ENCODE measurements around the gene DNAI2.
"Not testable (repeated sequence)": the region's sequence is repeated elsewhere in the genome, so short reads cannot be mapped to it uniquely, and the experiment has no call there.

DNAI2 gene

DNA sequence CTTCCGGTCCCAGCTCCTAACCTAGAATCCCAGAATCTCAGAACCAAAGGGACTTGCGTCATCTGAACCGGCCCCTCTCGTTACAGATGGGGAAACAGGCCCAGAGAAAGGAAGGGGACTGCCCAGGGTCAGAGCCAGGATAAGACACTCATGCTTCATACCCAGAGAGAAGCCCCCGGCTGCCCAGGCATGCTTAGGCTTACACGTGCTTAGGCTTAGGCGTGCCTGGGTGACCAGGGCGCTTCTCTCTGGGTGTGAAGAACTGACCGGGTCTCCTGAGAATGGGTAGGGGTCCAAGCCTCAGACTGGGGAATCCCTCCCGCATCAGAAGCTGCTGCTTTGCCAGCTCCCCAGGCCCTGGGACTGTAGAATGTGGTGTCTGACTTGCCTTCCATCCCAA, 29.9 kb upstream of the DNAI2 start:
- no peak for DNase-seq
- intact Hi-C loops (cut with DNase I): no loop called here

DNA sequence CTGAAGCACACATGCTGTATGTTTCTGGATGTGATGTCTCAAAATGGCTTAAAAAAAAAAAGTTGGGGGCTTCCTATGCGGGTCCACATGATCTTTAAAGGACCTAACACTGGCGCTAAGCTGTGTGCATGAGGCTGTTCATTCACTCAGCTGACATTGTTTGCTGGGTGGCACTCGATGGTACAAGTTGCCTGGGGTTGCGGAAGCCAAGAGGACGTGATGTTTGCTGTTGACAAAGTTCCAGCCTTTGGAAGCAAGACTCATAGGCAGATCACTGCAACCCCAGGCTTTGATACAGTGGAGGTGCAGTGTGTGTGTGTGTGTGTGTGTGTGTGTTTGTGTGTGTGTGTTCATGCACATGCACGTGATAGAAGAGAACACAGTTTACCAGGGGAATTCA, 29.5 kb upstream of the DNAI2 start:
- DNase-seq: peak in 8 of 10 donors; percentile 49 to 94 (median 66)
- intact Hi-C loops (cut with DNase I): no loop called here

DNA sequence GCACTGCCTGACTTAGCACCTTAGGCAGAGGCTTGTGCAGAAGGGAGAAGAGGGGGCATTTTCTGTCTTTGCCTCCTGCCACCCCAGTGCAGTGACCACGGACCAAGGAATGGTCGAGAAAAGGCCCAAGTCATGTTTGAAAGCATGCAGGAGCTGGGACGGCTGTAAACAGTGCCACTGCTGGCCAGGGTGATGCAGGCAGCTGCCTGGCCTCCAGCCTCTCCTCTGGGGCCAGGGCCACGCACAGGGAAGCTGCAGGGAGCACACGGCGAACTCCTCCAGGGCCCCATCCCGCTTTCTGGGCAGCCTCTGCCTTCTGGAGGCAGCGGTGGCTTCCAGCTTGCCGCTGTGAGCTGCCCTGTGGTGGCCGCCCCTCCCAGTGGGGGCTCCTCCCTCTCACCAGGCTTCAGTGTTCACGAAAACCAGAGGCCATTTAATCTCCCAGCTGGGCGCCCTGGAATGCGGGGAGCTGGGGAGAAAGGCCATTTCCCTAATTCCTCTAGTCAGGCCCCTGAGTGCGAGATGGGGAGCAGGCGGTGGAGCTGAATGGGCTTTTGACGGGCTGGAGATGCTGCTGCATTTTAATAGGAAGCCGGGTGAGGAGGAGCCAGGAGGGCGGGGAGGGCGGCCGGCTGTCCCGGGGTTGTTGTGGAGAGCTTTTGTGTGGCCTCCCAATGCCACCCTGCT, 28.7 kb upstream of the DNAI2 start:
- intact Hi-C loops (cut with DNase I): loop anchor here (1.0 kb wide), 1 partner anchor 35 kb away; no protein-coding TSS in a partner anchor
- peak; percentile 83 to 99 (median 89) for DNase-seq

DNA sequence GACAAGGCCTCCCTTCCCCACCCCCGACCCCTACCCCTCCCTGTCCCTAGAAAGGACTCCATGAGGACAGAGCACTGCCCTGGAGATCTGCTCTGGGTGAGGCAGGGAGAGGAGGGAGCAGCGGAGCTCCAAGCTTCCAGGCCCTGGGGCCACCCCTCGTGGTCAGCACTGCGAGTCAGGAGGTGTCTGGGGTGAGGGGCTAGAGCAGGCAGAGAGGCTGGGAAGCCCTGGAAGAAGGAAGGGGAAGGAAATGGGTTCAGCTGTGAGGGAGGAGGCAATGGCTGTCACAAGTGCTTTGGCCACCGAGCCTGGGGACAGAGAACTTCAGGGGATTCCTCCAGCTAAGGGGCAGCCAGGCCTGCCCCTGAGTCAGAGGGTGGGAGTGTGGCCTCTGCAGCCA, 28.2 kb upstream of the DNAI2 start:
- intact Hi-C loops (cut with DNase I): loop anchor here (1.0 kb wide), 1 partner anchor 36 kb away; no protein-coding TSS in a partner anchor
- peak in 2 of 10 donors; percentile 47 to 89 for DNase-seq

DNA sequence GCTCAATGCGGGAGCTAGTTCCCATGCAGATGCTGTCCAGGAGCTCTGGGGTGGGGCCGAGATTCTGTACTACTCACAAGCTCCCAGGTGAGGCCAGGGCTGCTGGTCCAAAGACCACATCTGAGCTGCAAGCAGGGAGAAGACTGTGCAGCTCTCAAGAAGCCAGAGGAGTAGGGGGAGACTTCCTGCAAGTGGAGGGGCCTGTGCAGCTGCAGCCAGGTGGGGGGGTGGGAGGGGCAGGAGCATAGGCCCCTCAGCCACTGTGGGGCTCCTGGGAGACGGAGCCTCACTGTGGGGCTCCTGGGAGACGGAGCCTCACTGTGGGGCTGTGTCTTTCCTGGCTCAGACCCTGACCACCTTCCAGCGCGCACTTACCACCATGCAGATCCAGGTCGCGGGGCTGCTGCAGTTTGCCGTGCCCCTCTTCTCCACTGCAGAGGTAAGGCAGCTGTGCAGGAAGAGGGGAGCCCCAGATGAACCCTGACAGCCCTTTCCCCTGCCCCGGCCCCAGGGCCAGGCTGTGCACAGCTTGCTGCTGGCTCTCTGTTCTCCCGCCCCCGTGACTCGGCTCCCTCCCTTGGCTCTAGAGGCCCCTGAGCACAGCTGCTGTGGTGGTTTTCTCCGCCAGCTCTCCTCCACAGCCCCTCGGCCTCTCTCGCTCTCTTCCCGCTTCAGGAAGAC, 24.3 kb upstream of the DNAI2 start:
- intact Hi-C loops (cut with DNase I): no loop called here
- DNase-seq: peak in 2 of 10 donors; percentile 58 to 91

DNA sequence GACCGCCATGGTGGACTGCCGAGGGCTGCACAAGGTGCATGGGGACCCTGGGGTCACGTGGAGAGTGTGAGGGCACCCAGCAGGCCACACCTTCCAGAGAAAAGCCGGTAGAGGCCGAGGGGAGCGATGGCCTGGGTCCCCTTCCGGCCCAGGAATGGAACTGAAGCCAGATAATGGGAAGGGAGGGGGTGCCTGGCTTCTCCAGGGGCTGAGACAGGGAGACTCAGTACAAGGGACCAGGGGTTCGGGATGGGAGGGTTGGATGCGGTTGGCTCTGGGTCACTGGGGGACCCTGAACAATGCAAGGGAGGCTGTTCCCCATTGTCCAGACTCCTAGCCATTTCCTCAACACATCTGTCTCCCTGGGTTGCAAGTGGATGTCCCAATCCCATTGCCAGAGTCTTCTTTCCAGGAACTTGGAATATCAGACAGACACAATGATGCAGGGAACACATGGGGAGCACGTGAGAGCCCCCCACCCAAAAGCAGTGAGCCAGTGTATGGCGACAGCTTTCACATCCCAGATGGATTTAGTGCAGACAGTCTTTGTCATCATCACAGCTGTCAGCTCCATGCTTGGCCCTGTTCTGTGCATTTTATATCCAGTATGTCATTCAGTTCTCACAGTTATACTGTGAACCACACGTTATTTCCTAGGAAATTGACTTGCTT, 23.6 kb upstream of the DNAI2 start:
- DNase-seq: peak in 1 of 10 donors; percentile 50
- intact Hi-C loops (cut with DNase I): no loop called here

DNA sequence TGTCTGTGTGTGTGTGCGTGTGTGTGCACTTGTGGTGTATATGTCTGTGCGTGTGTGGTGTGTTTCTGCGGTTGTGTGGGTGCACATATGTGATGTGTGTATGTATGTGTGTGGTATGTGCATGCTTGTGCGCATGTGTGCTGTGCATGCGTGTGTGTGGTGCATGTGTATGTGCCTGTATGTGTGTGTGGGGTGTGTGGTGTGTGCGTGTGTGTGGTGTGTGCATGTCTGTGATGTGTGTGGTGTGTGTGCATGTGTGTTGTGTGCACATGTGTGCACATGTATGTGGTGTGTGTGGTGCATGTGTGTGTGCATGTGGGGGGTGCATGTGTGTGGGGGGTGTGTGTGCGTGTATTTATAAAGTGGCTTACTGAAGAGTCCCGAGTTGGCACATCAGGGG, 23.0 kb upstream of the DNAI2 start:
- no peak for DNase-seq
- intact Hi-C loops (cut with DNase I): no loop called here

DNA sequence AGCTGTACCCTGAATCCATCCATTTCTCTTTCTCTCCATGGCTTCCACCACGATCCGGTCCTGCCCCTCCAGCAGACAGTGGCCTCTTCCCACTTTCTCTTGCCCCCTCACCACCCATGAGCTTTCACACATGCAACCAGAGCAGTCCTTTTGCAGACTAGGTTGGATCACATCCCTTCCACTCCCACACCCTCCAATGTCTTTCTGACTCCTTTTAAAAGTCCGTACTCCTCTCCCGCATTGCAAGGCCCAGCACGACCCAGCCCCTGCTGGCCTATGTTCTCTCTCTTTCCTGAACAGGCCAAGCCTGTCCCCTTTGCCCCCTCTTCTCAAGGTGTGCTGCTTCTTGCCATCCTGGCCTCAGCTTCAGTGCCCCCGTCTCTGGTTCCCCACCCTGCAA, 22.5 kb upstream of the DNAI2 start:
- intact Hi-C loops (cut with DNase I): no loop called here
- no peak for DNase-seq

DNA sequence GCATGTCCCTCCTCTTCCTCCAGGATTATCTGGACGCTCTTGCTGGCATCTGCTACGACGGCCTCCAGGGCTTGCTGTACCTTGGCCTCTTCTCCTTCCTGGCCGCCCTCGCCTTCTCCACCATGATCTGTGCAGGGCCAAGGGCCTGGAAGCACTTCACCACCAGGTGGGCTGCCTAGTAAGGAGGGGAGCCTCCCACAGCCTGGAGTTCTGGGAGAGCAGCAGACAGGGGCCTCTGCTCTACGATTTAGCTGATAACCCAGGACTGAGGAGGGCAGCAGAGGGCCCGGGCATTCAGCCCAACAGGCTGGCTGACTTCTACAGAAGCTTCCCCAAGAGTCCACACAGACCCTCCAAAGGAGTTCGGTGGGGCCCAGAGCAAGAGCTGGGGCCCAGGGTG, 21.8 kb upstream of the DNAI2 start:
- DNase-seq: no peak
- intact Hi-C loops (cut with DNase I): no loop called here

DNA sequence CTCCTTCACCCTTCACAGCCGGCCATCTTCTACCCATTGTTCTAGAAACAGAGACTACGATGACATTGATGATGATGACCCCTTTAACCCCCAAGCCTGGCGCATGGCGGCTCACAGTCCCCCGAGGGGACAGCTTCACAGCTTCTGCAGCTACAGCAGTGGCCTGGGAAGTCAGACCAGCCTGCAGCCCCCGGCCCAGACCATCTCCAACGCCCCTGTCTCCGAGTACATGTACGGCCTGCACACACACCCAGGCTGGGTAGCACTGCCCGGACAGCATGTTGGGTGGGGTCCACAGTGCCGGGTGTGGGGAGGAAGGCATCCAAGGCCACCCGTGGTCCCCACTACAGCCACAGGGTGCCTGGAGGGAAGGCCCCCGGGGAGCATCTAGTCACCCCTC, 21.0 kb upstream of the DNAI2 start:
- intact Hi-C loops (cut with DNase I): no loop called here
- no peak for DNase-seq

DNA sequence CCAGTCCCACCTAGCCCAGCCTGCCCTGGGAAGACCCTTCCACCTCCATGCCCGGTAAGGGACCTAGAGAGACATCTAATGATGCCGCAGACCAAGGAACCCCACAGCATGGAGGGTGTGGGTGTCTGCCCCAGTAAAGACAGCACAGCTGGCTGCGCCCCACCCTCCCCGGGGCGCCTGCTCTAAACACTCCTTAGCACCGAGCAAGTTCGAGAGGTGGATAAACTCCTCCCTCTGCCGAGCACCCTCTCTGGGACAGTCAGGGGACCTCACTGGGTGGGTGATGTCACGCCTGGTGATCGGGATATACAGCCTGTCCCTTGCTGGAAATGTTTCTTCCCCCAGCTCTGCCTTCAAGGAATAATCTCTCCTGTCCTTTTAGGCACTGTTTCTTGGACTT, 16.7 kb upstream of the DNAI2 start:
- intact Hi-C loops (cut with DNase I): no loop called here
- DNase-seq: no peak

DNA sequence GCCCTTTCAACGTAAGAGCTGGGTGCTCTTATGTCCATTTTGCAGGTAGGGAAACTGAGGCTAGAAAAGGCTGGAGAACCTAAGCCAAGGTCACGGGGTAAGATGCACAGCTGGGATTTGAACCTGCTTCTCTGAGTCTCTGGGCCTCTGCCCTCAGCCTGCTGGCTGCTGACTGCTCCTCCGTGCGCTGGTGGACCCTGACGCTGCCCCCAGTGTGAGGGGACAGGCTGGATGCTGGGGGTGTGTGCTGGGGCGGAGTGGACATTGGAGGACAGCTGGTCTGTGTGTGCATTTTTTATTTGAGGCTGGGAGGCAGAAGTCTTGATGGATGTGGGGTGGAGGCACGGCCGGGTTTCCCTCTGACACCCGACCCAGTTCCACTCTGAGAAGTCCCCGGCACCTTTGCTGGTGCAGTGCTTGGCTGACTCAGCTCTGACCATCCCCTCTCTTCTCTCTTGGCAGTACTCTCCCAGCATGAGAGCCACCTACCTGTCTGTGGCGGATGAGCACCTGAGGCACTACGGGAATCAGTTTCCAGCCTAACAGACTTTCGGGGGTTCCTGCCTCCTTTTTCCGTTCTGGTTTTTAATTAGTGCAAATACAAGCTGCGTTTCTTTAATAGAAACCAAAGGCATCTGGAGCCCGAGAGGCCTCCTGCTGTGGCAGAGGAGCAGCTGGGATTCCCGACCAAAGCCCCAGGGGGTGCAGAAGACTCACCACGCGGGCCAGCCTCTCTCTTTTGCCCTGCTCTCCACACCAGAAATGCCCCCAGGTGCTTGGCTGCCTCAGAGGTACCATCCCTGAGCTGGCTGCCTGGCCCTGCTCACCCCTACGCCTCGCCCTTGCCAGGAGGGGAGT, 14.1 kb upstream of the DNAI2 start:
- intact Hi-C loops (cut with DNase I): no loop called here
- DNase-seq: no peak

DNA sequence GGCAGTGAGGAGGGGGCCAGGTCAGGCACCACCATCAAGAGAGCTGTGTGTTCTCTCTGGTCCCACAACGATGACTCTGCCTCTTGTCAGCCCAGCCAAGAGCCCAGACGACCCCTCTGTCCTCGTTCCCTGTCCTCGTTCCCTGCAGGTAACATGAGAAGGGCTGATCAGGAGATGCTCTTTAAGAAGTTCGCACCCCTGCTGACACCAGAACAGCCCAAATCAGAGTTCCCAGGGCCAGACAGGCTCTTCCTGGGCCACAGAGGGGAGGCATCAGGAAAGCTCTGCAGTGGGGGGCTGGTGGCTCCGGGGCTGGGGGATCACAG, 13.5 kb upstream of the DNAI2 start:
- intact Hi-C loops (cut with DNase I): no loop called here
- DNase-seq: no peak

DNA sequence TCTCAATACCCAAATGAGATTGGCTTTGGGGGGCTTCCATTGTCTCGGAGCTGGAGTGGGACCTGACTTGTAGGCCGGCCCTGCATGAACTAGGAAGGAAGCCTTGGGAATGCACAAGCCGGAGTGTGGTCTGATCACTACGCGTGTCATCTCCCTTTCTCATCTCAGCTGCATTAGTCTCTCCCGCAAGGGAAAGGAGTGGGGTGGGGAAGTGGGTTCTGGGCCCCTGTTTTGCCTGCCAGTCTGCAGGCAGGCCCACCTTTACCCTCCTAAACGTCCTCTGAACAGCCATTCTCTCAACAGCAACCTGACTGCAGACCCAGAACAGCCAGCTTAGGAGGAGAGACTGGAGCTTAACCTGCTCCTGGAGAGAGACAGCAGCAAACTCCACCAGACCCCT, 11.4 kb upstream of the DNAI2 start:
- DNase-seq: no peak
- intact Hi-C loops (cut with DNase I): no loop called here

DNA sequence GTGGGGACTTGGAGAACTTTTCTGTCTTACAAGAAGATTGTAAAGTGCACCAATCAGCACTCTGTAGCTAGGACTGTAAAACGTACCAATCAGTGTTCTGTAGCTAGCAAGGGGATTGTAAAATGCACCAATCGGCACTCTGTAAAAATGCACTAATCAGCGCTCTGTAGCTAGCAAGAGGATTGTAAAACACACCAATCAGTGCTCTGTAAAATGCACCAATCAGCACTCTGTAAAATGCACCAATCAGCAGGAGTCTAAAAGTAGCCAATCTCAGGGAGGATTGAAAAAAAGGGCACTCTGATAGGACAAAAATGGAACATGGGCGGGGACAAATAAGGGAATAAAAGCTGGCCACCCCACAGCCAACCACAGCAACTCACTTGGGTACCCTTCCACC, 7.0 kb upstream of the DNAI2 start:
- DNase-seq; intact Hi-C loops (cut with DNase I): not testable (repeated sequence)

DNA sequence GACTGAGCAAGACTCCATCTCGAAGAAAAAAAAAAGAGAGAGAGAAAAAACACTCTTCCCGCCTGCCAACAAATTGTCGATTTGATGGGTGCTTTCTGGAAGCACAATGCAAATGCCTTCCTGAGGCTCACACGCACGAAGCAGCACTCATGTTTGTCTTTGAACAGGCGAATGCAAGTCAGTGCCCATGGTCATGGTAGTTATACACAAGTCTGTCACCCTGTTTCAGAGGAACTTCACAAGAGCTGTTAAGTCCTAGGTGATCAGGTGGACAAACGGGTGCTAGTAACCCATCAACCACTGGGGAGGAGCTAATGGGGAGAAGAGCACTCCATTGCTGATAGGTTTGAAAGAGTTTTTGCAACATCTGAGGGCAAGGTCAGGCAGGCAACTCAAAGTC, 6.5 kb upstream of the DNAI2 start:
- no peak for DNase-seq
- intact Hi-C loops (cut with DNase I): no loop called here

DNA sequence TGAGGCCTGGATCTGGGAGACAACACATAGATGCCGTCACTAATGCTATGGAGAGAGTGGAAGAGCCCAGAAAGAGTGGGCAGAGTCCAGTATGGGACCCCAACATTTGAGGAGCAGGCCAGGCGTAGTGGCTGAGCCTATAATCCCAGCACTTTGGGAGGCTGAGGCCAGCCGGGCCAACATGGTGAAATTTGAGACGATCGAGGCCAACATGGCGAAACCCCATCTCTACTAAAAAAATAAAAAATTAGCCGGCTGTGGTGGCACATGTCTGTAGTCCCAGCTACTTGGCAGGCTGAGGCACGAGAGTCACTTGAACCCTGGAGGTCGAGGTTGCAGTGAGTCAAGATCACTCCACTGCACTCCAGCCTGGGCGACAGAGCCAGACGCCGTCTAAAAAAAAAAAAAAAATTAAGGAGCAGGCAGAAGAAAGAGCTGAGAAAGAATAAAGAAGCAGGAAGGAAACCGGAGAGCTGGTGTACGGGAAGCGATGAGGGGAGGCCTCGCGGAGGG, 6.0 kb upstream of the DNAI2 start:
- DNase-seq: no peak
- intact Hi-C loops (cut with DNase I): no loop called here

DNA sequence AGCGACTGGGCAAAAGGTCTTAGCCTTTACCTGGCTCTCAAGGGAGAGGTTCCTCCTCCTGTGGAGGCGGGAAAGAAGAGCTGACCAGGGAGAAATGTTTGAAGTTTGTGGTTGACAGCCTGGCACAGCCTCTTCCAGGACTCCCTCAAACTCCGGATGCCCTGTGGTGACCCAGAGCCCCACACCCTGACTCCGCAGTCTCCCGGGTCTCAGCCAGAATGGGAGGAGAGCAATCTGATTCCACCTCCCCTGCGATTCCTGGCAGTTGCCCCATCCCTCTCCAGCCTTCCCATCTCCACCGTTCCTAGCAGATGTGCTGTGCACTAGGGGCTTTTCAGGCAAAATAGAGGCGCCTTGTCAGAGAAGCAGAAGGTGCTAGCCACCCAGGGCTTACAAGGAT, 5.5 kb upstream of the DNAI2 start:
- DNase-seq: no peak
- intact Hi-C loops (cut with DNase I): no loop called here

DNA sequence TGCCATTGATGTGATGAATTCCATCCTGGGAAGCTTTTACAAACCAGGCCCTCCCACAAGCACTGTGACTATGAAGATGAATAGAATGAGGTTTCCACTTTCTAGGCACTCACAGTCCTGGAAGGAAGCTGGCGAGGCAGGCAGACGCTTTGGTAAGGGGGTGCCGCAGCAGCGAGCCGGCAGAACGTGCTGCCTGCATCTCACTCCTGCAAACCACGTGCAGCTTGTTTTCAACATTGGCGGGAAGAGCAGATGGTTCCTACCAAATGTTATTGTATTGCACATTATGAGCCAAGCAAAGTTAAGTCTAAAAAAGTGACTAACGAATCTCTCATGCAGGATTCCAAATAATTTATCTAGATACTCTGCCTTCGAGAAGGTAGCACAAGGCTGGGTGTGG, 3.7 kb upstream of the DNAI2 start:
- DNase-seq: peak in 6 of 10 donors; percentile 37 to 91 (median 68)
- intact Hi-C loops (cut with DNase I): no loop called here

DNA sequence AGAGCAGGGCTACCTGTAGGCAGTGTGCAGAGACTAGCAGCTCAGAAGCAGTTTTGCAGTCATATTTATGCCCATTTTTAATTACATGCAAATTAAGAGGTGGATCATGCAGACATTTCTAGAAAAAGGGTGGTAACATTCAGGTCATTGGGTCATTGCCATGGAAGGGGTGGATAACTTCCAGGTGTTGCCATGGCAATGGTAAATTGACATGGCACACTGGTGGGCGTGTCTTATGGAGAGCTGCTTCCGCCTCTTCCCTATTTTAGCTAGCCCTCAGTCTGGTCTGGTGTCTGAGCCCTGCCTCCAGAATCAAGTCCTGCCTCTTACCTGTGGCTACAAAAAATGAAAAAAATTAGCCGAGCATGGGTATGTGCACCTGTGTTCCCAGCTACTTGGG, 2.8 kb upstream of the DNAI2 start:
- DNase-seq: no peak
- intact Hi-C loops (cut with DNase I): no loop called here
